Loucy (cell line): ENCODE data around the gene DCDC2.
A peak's percentile ranks its signal among the peaks of the same experiment; 100 is the strongest.
"Not testable (repeated sequence)": the region's sequence is repeated elsewhere in the genome, so short reads cannot be mapped to it uniquely, and the experiment has no call there.

Source experiments
- H2AFZ ChIP-seq: fragments of 200-600 bp; sonication (generic); 2 replicates; pipeline ENCODE4 v1.6.0; 2016; ENCODE audit warnings: antibody characterized with exemption, mild to moderate bottlenecking, low read length, moderate library complexity
- H3F3A ChIP-seq: fragments of 200-600 bp; 2 replicates; pipeline ENCODE4 v1.6.0; 2016; ENCODE audit warnings: antibody characterized with exemption, low read depth, mild to moderate bottlenecking
- H3K27me3 ChIP-seq: fragments of 200-600 bp; sonication (generic); 2 replicates; pipeline ENCODE4 v1.6.1; 2014; ENCODE audit warnings: low read length, mild to moderate bottlenecking; ENCODE audit not compliant: insufficient read depth, poor library complexity, severe bottlenecking
- H3K36me3 ChIP-seq: fragments of 200-600 bp; sonication (generic); 2 replicates; pipeline ENCODE4 v1.6.1; 2016; ENCODE audit warnings: low read length; ENCODE audit not compliant: insufficient read depth
- H3K4me1 ChIP-seq: fragments of 200-600 bp; sonication (generic); 2 replicates; pipeline ENCODE4 v1.5.1; 2014; ENCODE audit warnings: low read length, mild to moderate bottlenecking; ENCODE audit not compliant: insufficient read depth, poor library complexity, severe bottlenecking
- H3K4me2 ChIP-seq: fragments of 200-600 bp; sonication (generic); 2 replicates; pipeline ENCODE4 v1.6.0; 2014; ENCODE audit warnings: antibody characterized with exemption, low read length, low read depth, mild to moderate bottlenecking; ENCODE audit not compliant: poor library complexity, severe bottlenecking
- H3K4me3 ChIP-seq: fragments of 200-600 bp; sonication (generic); 2 replicates; pipeline ENCODE4 v1.5.1; 2014; ENCODE audit warnings: low read length, mild to moderate bottlenecking, mixed read lengths; ENCODE audit not compliant: poor library complexity, severe bottlenecking
- H3K79me2 ChIP-seq: fragments of 200-600 bp; sonication (generic); 2 replicates; pipeline ENCODE4 v1.6.1; 2014; ENCODE audit warnings: low read length; ENCODE audit not compliant: insufficient read depth
- H3K9ac ChIP-seq: fragments of 200-600 bp; sonication (generic); 2 replicates; pipeline ENCODE4 v1.6.0; 2014; ENCODE audit warnings: mild to moderate bottlenecking, low read depth, low read length, moderate library complexity; ENCODE audit not compliant: poor library complexity, severe bottlenecking
- H3K9me2 ChIP-seq: fragments of 200-600 bp; sonication (generic); replicated peaks from 2 replicates; pipeline ENCODE4 v1.6.1; 2016; ENCODE audit warnings: low read depth, low read length, mixed read lengths
- H3K9me3 ChIP-seq: fragments of 200-600 bp; sonication (generic); 2 replicates; pipeline ENCODE4 v1.6.1; 2014; ENCODE audit warnings: mild to moderate bottlenecking, antibody characterized with exemption, low read length, low read depth; ENCODE audit not compliant: insufficient read depth
- H4K20me1 ChIP-seq: fragments of 200-600 bp; sonication (generic); 2 replicates; pipeline ENCODE4 v1.6.0; 2014; ENCODE audit warnings: antibody characterized with exemption, low read length, mild to moderate bottlenecking; ENCODE audit not compliant: insufficient read depth, poor library complexity, severe bottlenecking
- EZH2phosphoT487 ChIP-seq: fragments of 200-600 bp; IDR thresholded peaks from 2 replicates; pipeline ENCODE4 v1.6.1; 2018; ENCODE audit warnings: antibody characterized with exemption, mild to moderate bottlenecking, moderate library complexity, borderline replicate concordance
- TF ChIP-seq, protein P1 (sequence below): fragments of 200-600 bp; sonication (generic); conservative IDR thresholded peaks from 2 replicates; pipeline ENCODE4 v1.5.1; 2014; ENCODE audit warnings: mild to moderate bottlenecking, antibody characterized with exemption, low read length

The DCDC2 gene

DNA sequence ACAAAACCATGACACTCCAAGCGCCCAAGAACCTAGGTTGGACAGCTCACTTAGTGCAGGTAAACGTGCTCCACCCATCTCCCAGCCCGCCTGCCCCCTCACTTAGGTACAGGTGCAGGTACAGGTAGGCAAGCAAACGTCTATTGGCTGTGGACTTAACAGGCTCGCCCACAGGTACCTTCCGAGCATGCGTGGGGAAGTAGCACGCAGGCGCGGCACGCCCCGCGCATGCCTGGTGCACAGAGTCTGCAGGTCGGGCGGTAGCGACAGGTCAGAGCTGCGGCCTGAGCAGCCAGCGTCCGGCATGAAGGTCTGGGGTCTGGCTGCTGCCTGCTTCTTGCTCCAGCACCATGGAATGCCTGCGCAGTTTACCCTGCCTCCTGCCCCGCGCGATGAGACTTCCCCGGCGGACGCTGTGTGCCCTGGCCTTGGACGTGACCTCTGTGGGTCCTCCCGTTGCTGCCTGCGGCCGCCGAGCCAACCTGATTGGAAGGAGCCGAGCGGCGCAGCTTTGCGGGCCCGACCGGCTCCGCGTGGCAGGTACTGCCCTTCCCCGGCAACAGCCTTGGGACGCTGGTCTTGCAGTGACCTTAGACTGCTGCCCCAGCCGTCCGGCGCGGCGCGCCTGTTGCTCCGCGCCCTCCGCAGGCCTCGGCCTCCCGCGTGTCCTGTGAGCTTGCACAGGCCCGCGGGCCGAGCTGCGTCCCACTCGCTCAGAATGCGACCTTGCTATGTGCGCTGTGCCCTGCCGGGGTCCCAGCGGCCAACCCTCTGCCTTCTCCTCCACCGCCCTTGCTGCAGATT, 45.0 kb upstream of the DCDC2 start, which contains the start of gene MRS2:
MRS2 (plus strand) TSS at position 240 of the 804 bp plus-strand sequence; CDS start at position 351, 111 bp downstream.
- peak within 1 kb of the TSS; percentile 87 for H3K4me3 ChIP-seq
- H3K9me3 ChIP-seq, result no peaks in the 10 kb centered on the region
- H3K9ac ChIP-seq, result peak within 1 kb of the TSS; percentile 86
- peaks cover 16% of the 10 kb centered on the region for H3K27me3 ChIP-seq
- H2AFZ ChIP-seq, result peak within 1 kb of the TSS; percentile 81
- H3F3A ChIP-seq, result no peaks in the 10 kb centered on the region
- peaks cover 28% of the 10 kb centered on the region for H3K4me1 ChIP-seq
- H3K79me2 ChIP-seq, result peaks cover 37% of the 10 kb centered on the region
- peak within 1 kb of the TSS; percentile 92 for H3K4me2 ChIP-seq
- 0 out of 2 replicates have a peak, but pooled peaks cover 2% of the 10 kb centered on the region for H3K36me3 ChIP-seq
- H4K20me1 ChIP-seq, result peaks cover 27% of the 10 kb centered on the region
- no peaks in the 10 kb centered on the region for H3K9me2 ChIP-seq
- no peak for TF ChIP-seq EZH2phosphoT487
- TF ChIP-seq, protein P1, sequence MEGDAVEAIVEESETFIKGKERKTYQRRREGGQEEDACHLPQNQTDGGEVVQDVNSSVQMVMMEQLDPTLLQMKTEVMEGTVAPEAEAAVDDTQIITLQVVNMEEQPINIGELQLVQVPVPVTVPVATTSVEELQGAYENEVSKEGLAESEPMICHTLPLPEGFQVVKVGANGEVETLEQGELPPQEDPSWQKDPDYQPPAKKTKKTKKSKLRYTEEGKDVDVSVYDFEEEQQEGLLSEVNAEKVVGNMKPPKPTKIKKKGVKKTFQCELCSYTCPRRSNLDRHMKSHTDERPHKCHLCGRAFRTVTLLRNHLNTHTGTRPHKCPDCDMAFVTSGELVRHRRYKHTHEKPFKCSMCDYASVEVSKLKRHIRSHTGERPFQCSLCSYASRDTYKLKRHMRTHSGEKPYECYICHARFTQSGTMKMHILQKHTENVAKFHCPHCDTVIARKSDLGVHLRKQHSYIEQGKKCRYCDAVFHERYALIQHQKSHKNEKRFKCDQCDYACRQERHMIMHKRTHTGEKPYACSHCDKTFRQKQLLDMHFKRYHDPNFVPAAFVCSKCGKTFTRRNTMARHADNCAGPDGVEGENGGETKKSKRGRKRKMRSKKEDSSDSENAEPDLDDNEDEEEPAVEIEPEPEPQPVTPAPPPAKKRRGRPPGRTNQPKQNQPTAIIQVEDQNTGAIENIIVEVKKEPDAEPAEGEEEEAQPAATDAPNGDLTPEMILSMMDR, result no peak

DNA sequence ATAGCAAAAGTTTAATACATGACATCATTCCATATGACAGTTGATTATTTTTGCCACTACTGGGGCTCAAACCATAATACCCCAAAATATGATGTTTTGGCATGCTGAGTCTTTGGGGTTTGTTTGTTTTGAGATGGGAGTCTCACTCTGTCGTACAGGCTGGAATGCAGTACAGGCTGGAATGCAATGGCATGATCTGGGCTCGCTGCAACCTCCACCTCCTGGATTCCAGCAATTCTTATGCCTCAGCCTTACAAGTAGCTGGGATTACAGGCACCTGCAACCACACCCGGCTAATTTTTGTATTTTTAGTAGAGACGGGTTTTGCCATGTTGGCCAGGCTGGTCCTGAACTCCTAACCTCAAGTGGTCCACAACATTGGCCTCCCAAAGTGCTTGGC, 43.6 kb upstream of the DCDC2 start:
- Histone ChIP-seq H3K4me1 (peaks cover 28% of the 10 kb centered on the region), H3K4me2 (no peak overlapping the region), H3K36me3 (no peaks in the 10 kb centered on the region), H3F3A (no peaks in the 10 kb centered on the region), H3K9me3 (no peaks in the 10 kb centered on the region; the same call in 1 of the 2 replicates), H3K27me3 (peaks cover 16% of the 10 kb centered on the region), H2AFZ (peak overlapping the region; percentile 81; the same call in 1 of the 2 replicates), H4K20me1 (peaks cover 17% of the 10 kb centered on the region), H3K4me3 (no peak overlapping the region), H3K9me2 (no peaks in the 10 kb centered on the region), H3K9ac (no peak overlapping the region), H3K79me2 (peaks cover 37% of the 10 kb centered on the region)
- no peak for TF ChIP-seq EZH2phosphoT487
- TF ChIP-seq, protein P1, result no peak

DNA sequence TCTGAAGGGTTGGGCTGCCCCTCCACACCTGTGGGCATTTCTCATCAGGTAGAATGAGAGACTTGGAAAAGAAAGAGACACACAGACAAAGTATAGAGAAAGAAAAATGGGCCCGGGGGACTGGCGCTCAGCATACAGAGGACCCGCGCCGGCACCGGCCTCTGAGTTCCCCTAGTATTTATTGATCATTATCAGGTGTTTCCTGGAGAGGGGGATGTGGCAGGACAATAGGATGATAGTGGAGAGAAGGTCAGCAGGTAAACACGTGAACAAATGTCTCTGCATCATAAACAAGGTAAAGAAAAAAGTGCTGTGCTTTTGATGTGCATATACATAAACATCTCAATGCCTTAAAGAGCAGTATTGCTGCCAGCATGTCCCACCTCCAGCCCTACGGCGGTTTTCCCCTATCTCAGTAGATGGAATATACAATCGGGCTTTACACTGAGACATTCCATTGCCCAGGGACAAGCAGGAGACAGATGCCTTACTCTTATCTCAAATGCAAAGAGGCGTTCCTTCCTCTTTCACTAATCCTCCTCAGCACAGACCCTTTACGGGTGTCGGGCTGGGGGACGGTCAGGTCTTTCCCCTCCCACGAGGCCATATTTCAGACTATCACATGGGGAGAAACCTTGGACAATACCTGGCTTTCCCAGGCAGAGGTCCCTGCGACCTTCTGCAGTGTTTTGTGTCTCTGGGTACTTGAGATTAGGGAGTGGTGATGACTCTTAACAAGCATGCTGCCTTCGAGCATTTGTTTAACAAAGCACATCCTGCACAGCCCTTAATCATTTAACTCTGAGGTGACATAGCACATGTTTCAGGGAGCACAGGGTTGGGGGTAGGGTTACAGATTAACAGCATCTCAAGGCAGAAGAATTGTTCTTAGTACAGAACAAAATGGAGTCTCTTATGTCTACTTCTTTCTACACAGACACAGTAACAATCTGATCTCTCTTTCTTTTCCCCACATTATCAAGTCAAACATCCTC, 42.5 kb upstream of the DCDC2 start:
- H3K27me3 ChIP-seq, result peaks cover 20% of the 10 kb centered on the region
- not testable (repeated sequence) for H3F3A ChIP-seq, H3K4me3 ChIP-seq, H3K4me2 ChIP-seq, H2AFZ ChIP-seq, H3K9ac ChIP-seq, H3K36me3 ChIP-seq, H3K9me3 ChIP-seq, H3K9me2 ChIP-seq
- H3K4me1 ChIP-seq, result peaks cover 26% of the 10 kb centered on the region
- peaks cover 17% of the 10 kb centered on the region for H4K20me1 ChIP-seq
- peaks cover 29% of the 10 kb centered on the region for H3K79me2 ChIP-seq
